HepG2 (cell line): ENCODE data around the gene NPTXR. TPM values are rescaled to one million over a fixed set of nuclear protein-coding genes. Genes with fewer than 3 reads are reported as not detected.

Experiments used
- BRD4 ChIP-seq: sonication (generic); formaldehyde crosslinking; IDR thresholded peaks from 2 replicates; pipeline ENCODE4 v1.4.0; 2020; ENCODE audit warnings: missing genetic modification reagents
- CEBPB ChIP-seq: IDR thresholded peaks from 2 replicates; pipeline ENCODE4 v1.6.1; 2011; ENCODE audit warnings: low read depth, low read length, improper control_type of control experiment, borderline replicate concordance
- MAZ ChIP-seq, 2 experiments: sonication (generic) in 1 of 2; formaldehyde crosslinking in 1 of 2; IDR thresholded peaks; 2 replicates each; pipeline versions ENCODE4 v1.5.0 to v1.6.1; 2012 to 2020; ENCODE audit warnings: low read depth in 2 of 2, mild to moderate bottlenecking in 2 of 2, borderline replicate concordance in 1 of 2, improper control_type of control experiment in 1 of 2, low read length in 1 of 2, missing genetic modification reagents in 1 of 2, moderate library complexity in 1 of 2
- MLLT10 ChIP-seq: sonication (generic); formaldehyde crosslinking; IDR thresholded peaks from 2 replicates; pipeline ENCODE4 v1.4.0; 2020; ENCODE audit warnings: missing genetic modification reagents
- NCOA2 ChIP-seq: sonication (generic); formaldehyde crosslinking; IDR thresholded peaks from 2 replicates; pipeline ENCODE4 v1.8.0; 2022; ENCODE audit warnings: inconsistent platforms
- NKX3-1 ChIP-seq: sonication (generic); formaldehyde crosslinking; IDR thresholded peaks from 2 replicates; pipeline ENCODE4 v1.5.0; 2020; ENCODE audit warnings: missing genetic modification reagents
- POLR2G ChIP-seq: fragments of 200-400 bp; formaldehyde crosslinking; IDR thresholded peaks from 2 replicates; pipeline ENCODE4 v1.6.1; 2018; ENCODE audit warnings: mild to moderate bottlenecking, low read depth, low read length, moderate library complexity
- SAP130 ChIP-seq: IDR thresholded peaks from 2 replicates; pipeline ENCODE4 v1.6.1; 2016; ENCODE audit warnings: low read depth
- SMARCC2 ChIP-seq: fragments of 450-650 bp; IDR thresholded peaks from 2 replicates; pipeline ENCODE4 v1.6.1; 2017; ENCODE audit warnings: antibody characterized with exemption, mild to moderate bottlenecking
- SNAI1 ChIP-seq: sonication (generic); formaldehyde crosslinking; IDR thresholded peaks from 2 replicates; pipeline ENCODE4 v1.5.0; 2020; ENCODE audit warnings: mild to moderate bottlenecking, missing genetic modification reagents, borderline replicate concordance
- YEATS4 ChIP-seq: sonication (generic); formaldehyde crosslinking; IDR thresholded peaks from 2 replicates; pipeline ENCODE4 v1.4.0; 2020; ENCODE audit warnings: missing genetic modification reagents, borderline replicate concordance
- ZNF614 ChIP-seq: IDR thresholded peaks from 2 replicates; pipeline ENCODE4 v1.6.1; 2018; ENCODE audit warnings: missing biosample characterization, missing genetic modification reagents, inconsistent platforms, borderline replicate concordance
- ZNF660 ChIP-seq: sonication (generic); formaldehyde crosslinking; IDR thresholded peaks from 2 replicates; pipeline ENCODE4 v1.5.1; 2020; ENCODE audit warnings: mild to moderate bottlenecking, low read depth, missing genetic modification reagents, borderline replicate concordance
- ZSCAN20 ChIP-seq: sonication (generic); formaldehyde crosslinking; IDR thresholded peaks from 2 replicates; pipeline ENCODE4 v1.4.0; 2020; ENCODE audit warnings: missing genetic modification reagents, mild to moderate bottlenecking, borderline replicate concordance
- polyA plus RNA-seq, 8 experiments: library from polyadenylated mRNA; depleted of rRNA in 3 of 8; stranded (reverse) in 7 of 8; unstranded in 1 of 8; fragments of >200 nt; fragmentation: Illumina TruSeq in 4 of 8; extraction: Trizol in 4 of 8; gene quantifications; 2 replicates each; pipeline versions ENCODE4 v1.2.1 to v1.2.3, GENCODE V29; 2011 to 2016; ENCODE audit warnings: low read depth in 4 of 8, missing spikeins in 1 of 8, mixed read lengths in 1 of 8; ENCODE audit not compliant: insufficient read depth in 1 of 8
- total RNA-seq, 5 experiments: library from RNA; depleted of rRNA; stranded (reverse); fragments of >200 nt; fragmentation: Illumina TruSeq; extraction: Trizol; gene quantifications; 2 replicates each; pipeline ENCODE4 v1.2.3, GENCODE V29; 2016; ENCODE audit warnings: low read depth in 1 of 5
- TF ChIP-seq, protein P1 (sequence below): sonication (generic); formaldehyde crosslinking; IDR thresholded peaks from 2 replicates; pipeline ENCODE4 v1.8.1; 2023; ENCODE audit warnings: mild to moderate bottlenecking, moderate library complexity, missing genetic modification reagents
- TF ChIP-seq, protein P2 (sequence below): sonication (generic); formaldehyde crosslinking; IDR thresholded peaks from 2 replicates; pipeline ENCODE4 v1.4.0; 2020; ENCODE audit warnings: missing genetic modification reagents
- TF ChIP-seq, protein P3 (sequence below): IDR thresholded peaks from 2 replicates; pipeline ENCODE4 v1.6.1; 2012; ENCODE audit warnings: inconsistent platforms
- TF ChIP-seq, protein P4 (sequence below): sonication (generic); formaldehyde crosslinking; IDR thresholded peaks from 2 replicates; pipeline ENCODE4 v1.5.0; 2020; ENCODE audit warnings: mild to moderate bottlenecking, missing genetic modification reagents
- TF ChIP-seq, protein P5 (sequence below), 2 experiments: sonication (generic) in 1 of 2; formaldehyde crosslinking in 1 of 2; IDR thresholded peaks; 2 replicates each; pipeline versions ENCODE4 v1.6.1 to v1.9.0; 2014 to 2022; ENCODE audit warnings: antibody characterized with exemption in 1 of 2, borderline replicate concordance in 1 of 2, inconsistent platforms in 1 of 2, low read depth in 1 of 2, missing genetic modification reagents in 1 of 2

The NPTXR gene
- total and polyA plus RNA-seq, 2 of the 13 experiments (the other 11 are each of a cell fraction or from before 2014, with no cell fraction given) = 2.6 to 4.8 TPM

DNA sequence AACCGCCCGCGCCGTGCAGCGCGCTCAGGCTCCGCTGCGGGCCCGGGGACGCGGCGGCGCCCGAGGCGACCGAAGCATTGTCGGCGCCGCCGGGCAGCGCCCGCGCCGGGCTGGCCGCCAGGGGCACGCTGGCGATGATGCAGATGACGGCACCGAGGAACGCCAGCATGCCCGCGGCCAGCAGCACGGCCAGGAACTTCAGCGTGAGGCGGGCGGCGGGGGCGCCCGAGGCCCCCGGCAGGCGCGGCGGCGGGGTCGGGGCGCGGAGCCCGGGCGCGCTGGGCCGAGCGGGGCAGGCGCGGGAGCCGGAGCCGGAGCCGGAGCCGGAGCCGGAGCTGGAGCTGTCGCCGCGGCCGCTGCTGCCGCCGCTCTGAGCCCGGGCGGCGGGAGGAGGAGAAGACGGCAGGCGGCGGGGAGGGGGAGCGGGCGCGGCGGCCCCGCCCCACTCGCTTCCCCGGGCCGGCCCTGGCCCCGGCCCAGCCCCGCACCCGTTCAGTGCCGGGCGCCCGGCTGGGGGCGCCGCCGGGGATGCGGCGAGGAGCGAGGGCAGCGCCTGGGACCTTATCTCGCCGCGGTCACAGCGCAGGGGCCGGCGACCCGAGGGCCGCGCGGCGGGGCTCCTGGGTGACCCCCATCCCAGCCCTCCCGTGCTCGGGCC is at the start of gene NPTXR (continued):
- peak; percentile 52; the same call in 1 of the 2 replicates for TF ChIP-seq MAZ (IDR thresholded peaks at IDR 0.05; ENCODE audit: borderline replicate concordance, low read depth, low read length)
- no peak; the same call in 1 of the 2 replicates for TF ChIP-seq MAZ (CRISPR knock-in tag; IDR thresholded peaks at IDR 0.05; ENCODE audit: low read depth)
- TF ChIP-seq, protein P1, sequence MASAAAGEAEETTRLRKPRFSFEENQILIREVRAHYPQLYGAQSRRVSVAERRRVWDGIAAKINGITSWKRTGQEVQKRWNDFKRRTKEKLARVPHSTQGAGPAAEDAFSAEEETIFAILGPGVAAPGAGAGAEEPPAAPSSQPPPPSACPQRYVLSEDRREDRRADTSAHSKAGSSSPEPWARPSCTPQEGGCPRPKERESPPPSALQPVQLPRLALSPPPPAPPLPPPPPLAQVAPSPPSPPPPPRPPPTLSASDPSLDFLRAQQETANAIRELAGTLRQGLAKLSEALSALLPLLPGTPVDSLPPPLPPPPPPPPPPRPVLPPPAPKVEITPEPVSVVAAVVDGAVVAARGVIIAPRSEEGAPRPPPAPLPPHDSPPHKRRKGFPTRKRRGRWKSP (CRISPR knock-in tag) = 0 out of 2 replicates have a peak, but pooled peaks have one; percentile 35
- no peak for TF ChIP-seq SMARCC2
- TF ChIP-seq NKX3-1 (CRISPR knock-in tag) = no peak
- TF ChIP-seq, protein P2, sequence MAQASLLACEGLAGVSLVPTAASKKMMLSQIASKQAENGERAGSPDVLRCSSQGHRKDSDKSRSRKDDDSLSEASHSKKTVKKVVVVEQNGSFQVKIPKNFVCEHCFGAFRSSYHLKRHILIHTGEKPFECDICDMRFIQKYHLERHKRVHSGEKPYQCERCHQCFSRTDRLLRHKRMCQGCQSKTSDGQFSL (CRISPR knock-in tag) = peak; percentile 7; the same call in 1 of the 2 replicates
- TF ChIP-seq CEBPB = no peak
- TF ChIP-seq, protein P3, sequence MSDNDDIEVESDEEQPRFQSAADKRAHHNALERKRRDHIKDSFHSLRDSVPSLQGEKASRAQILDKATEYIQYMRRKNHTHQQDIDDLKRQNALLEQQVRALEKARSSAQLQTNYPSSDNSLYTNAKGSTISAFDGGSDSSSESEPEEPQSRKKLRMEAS = 0 out of 2 replicates have a peak, but pooled peaks have one; percentile 13
- TF ChIP-seq ZSCAN20 = 0 out of 2 replicates have a peak, but pooled peaks have one; percentile 36
- TF ChIP-seq YEATS4 (CRISPR knock-in tag) = no peak
- TF ChIP-seq BRD4 (CRISPR knock-in tag) = peak; percentile 33; the same call in 1 of the 2 replicates
- TF ChIP-seq ZNF614 (CRISPR knock-in tag) = no peak
- TF ChIP-seq, protein P4, sequence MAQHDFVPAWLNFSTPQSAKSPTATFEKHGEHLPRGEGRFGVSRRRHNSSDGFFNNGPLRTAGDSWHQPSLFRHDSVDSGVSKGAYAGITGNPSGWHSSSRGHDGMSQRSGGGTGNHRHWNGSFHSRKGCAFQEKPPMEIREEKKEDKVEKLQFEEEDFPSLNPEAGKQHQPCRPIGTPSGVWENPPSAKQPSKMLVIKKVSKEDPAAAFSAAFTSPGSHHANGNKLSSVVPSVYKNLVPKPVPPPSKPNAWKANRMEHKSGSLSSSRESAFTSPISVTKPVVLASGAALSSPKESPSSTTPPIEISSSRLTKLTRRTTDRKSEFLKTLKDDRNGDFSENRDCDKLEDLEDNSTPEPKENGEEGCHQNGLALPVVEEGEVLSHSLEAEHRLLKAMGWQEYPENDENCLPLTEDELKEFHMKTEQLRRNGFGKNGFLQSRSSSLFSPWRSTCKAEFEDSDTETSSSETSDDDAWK (CRISPR knock-in tag) = no peak
- no peak for TF ChIP-seq NCOA2 (CRISPR knock-in tag)
- TF ChIP-seq POLR2G = peak; percentile 57; the same call in 1 of the 2 replicates
- TF ChIP-seq SAP130 (CRISPR knock-in tag) = 0 out of 2 replicates have a peak, but pooled peaks have one; percentile 5
- no peak for TF ChIP-seq ZNF660
- TF ChIP-seq MLLT10 (CRISPR knock-in tag) = no peak
- TF ChIP-seq SNAI1 (CRISPR knock-in tag) = no peak
- TF ChIP-seq, protein P5, sequence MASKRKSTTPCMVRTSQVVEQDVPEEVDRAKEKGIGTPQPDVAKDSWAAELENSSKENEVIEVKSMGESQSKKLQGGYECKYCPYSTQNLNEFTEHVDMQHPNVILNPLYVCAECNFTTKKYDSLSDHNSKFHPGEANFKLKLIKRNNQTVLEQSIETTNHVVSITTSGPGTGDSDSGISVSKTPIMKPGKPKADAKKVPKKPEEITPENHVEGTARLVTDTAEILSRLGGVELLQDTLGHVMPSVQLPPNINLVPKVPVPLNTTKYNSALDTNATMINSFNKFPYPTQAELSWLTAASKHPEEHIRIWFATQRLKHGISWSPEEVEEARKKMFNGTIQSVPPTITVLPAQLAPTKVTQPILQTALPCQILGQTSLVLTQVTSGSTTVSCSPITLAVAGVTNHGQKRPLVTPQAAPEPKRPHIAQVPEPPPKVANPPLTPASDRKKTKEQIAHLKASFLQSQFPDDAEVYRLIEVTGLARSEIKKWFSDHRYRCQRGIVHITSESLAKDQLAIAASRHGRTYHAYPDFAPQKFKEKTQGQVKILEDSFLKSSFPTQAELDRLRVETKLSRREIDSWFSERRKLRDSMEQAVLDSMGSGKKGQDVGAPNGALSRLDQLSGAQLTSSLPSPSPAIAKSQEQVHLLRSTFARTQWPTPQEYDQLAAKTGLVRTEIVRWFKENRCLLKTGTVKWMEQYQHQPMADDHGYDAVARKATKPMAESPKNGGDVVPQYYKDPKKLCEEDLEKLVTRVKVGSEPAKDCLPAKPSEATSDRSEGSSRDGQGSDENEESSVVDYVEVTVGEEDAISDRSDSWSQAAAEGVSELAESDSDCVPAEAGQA (IDR thresholded peaks at IDR 0.05; ENCODE audit: low read depth) = no peak
- TF ChIP-seq, protein P5 (CRISPR knock-in tag; IDR thresholded peaks at IDR 0.05; ENCODE audit: borderline replicate concordance) = 0 out of 2 replicates have a peak, but pooled peaks have one; percentile 31
